ENCODE data around the gene IPO9. TPM values are rescaled to one million over a fixed set of nuclear protein-coding genes. Genes with fewer than 3 reads are reported as not detected.
A peak's percentile ranks its signal among the peaks of the same experiment; 100 is the strongest.

Gene IPO9
- total RNA-seq, 2 experiments from 2014 or later: 64.6 to 67.5 TPM

- peaks cover 6% of the 10 kb centered on the region for H3K4me1 Mint-ChIP-seq (ENCODE audit: low read depth)
- ChIA-PET POLR2A (interaction anchor here (0.5 to 1.6 kb wide), 5 partner anchors 13 to 43 kb away, joined by 3 to 4 read pairs (median 4); no protein-coding TSS in a partner anchor), CTCF (interaction anchor here (0.7 to 8.3 kb wide), 6 partner anchors 9 to 119 kb away, joined by 3 to 100 read pairs (median 5); no protein-coding TSS in a partner anchor)
- H3K27me3 Mint-ChIP-seq: no peaks in the 10 kb centered on the region
- H3K9me3 Mint-ChIP-seq: no peaks in the 10 kb centered on the region
- H3K4me3 Mint-ChIP-seq: no peak overlapping the region
- DNase-seq (no peak), ATAC-seq (no peak)
- H3K36me3 Mint-ChIP-seq (ENCODE audit: low read depth): peaks cover 5% of the 10 kb centered on the region
- no peak for TF ChIP-seq CTCF (IDR thresholded peaks at IDR 0.05)
- H3K27ac Mint-ChIP-seq: no peak overlapping the region
- intact Hi-C loops (cut with micrococcal nuclease): no loop called here
Measured at GRCh38 chr1:201880928-201881571, 52.1 kb downstream of the IPO9 start.

GRCh38 chr1:201881617-201882016 is 52.7 kb downstream of the IPO9 start:
- H3K4me3 Mint-ChIP-seq: no peak overlapping the region
- no peaks in the 10 kb centered on the region for H3K9me3 Mint-ChIP-seq
- DNase-seq (no peak), ATAC-seq (no peak)
- intact Hi-C loops (cut with micrococcal nuclease): no loop called here
- H3K4me1 Mint-ChIP-seq (ENCODE audit: low read depth): peaks cover 6% of the 10 kb centered on the region
- no peak overlapping the region for H3K27ac Mint-ChIP-seq
- POLR2A ChIA-PET: interaction anchor here (1.4 kb wide), 1 partner anchor 31 kb away, joined by 4 read pairs; no protein-coding TSS in a partner anchor
- peaks cover under 1% of the 10 kb centered on the region for H3K27me3 Mint-ChIP-seq
- CTCF ChIA-PET: interaction anchor here (0.7 to 8.3 kb wide), 4 partner anchors 13 to 119 kb away, joined by 3 to 100 read pairs (median 12); no protein-coding TSS in a partner anchor
- TF ChIP-seq CTCF (IDR thresholded peaks at IDR 0.05): no peak
- H3K36me3 Mint-ChIP-seq (ENCODE audit: low read depth): peaks cover 2% of the 10 kb centered on the region

GRCh38 chr1:201882665-201883132 is 53.7 kb downstream of the IPO9 start:
- no peaks in the 10 kb centered on the region for H3K9me3 Mint-ChIP-seq
- peaks cover 6% of the 10 kb centered on the region for H3K4me1 Mint-ChIP-seq (ENCODE audit: low read depth)
- ATAC-seq (peak; percentile 32), DNase-seq (no peak)
- POLR2A ChIA-PET: interaction anchor here (0.6 to 2.4 kb wide), 6 partner anchors 8 to 139 kb away, joined by 4 to 10 read pairs (median 6); partner anchors contain the start of gene TIMM17A
- H3K27me3 Mint-ChIP-seq: peaks cover 10% of the 10 kb centered on the region
- peaks cover 2% of the 10 kb centered on the region for H3K36me3 Mint-ChIP-seq (ENCODE audit: low read depth)
- no peak overlapping the region for H3K27ac Mint-ChIP-seq
- no peak for TF ChIP-seq CTCF (IDR thresholded peaks at IDR 0.05)
- no peak overlapping the region for H3K4me3 Mint-ChIP-seq
- intact Hi-C loops (cut with micrococcal nuclease): no loop called here
- CTCF ChIA-PET: interaction anchor here (0.6 to 8.3 kb wide), 7 partner anchors 12 to 118 kb away, joined by 3 to 100 read pairs (median 5); no protein-coding TSS in a partner anchor

- no peak for ATAC-seq
- POLR2A ChIA-PET: interaction anchor here (0.6 to 2.4 kb wide), 7 partner anchors 9 to 139 kb away, joined by 3 to 10 read pairs (median 5); partner anchors contain the start of genes RNPEP and TIMM17A
Measured at GRCh38 chr1:201883266-201883665, 54.3 kb downstream of the IPO9 start.

More at GRCh38 chr1:201883266-201883665, 54.3 kb downstream of the IPO9 start:
- no peak for TF ChIP-seq CTCF (IDR thresholded peaks at IDR 0.05)
- intact Hi-C loops (cut with micrococcal nuclease): no loop called here
- H3K36me3 Mint-ChIP-seq (ENCODE audit: low read depth): no peaks in the 10 kb centered on the region
- H3K27ac Mint-ChIP-seq: no peak overlapping the region
- H3K4me1 Mint-ChIP-seq (ENCODE audit: low read depth): peaks cover 6% of the 10 kb centered on the region
- no peaks in the 10 kb centered on the region for H3K9me3 Mint-ChIP-seq
- H3K4me3 Mint-ChIP-seq: no peak overlapping the region
- CTCF ChIA-PET: interaction anchor here (0.6 to 8.3 kb wide), 7 partner anchors 11 to 117 kb away, joined by 3 to 100 read pairs (median 5); no protein-coding TSS in a partner anchor
- no peak for DNase-seq
- H3K27me3 Mint-ChIP-seq: peaks cover 16% of the 10 kb centered on the region

Measured in activated CD8-positive, alpha-beta T cell treated with anti-CD3 and anti-CD28 coated beads for 36 hours (primary cell).